Liver (tissue), 9 donors: ENCODE measurements around the gene RNPEPL1. TPM values are rescaled to one million over a fixed set of nuclear protein-coding genes. Genes with fewer than 3 reads are reported as not detected.
"Not testable (repeated sequence)": the region's sequence is repeated elsewhere in the genome, so short reads cannot be mapped to it uniquely, and the experiment has no call there.

ENCODE experiments used
- DNase-seq: peaks from one replicate; pipeline ENCODE4 v3.0.0-alpha.2; 2017; ENCODE audit warnings: low spot score
- H3K27ac ChIP-seq, 2 donors: one replicate each; pipeline ENCODE4 v1.7.0; 2013; ENCODE audit warnings: inconsistent platforms in 2 of 2, low read length in 2 of 2, control low read depth in 1 of 2, low read depth in 1 of 2, mild to moderate bottlenecking in 1 of 2
- H3K27me3 ChIP-seq, 4 donors: one replicate each; pipeline versions ENCODE4 v1.6.1 to v1.7.0; 2013; ENCODE audit warnings: low read length in 3 of 4, inconsistent platforms in 1 of 4, mild to moderate bottlenecking in 1 of 4, moderate library complexity in 1 of 4; ENCODE audit not compliant: control insufficient read depth in 4 of 4, insufficient read depth in 4 of 4
- H3K36me3 ChIP-seq, 4 donors: one replicate each; pipeline versions ENCODE4 v1.6.1 to v1.7.0; 2013; ENCODE audit warnings: low read length in 3 of 4, mild to moderate bottlenecking in 3 of 4, low read depth in 1 of 4, moderate library complexity in 1 of 4; ENCODE audit not compliant: control insufficient read depth in 4 of 4, insufficient read depth in 3 of 4
- H3K4me1 ChIP-seq, 4 donors: one replicate each; pipeline versions ENCODE4 v1.6.1 to v1.7.0; 2013; ENCODE audit warnings: low read length in 3 of 4, mild to moderate bottlenecking in 3 of 4, moderate library complexity in 1 of 4; ENCODE audit not compliant: control insufficient read depth in 4 of 4, insufficient read depth in 4 of 4
- H3K4me3 ChIP-seq, 3 donors: one replicate each; pipeline versions ENCODE4 v1.6.1 to v1.7.0; 2013; ENCODE audit warnings: low read length in 3 of 3, control low read depth in 1 of 3, low read depth in 1 of 3, mild to moderate bottlenecking in 1 of 3
- H3K9ac ChIP-seq, 2 donors: one replicate each; pipeline ENCODE4 v1.7.0; 2013; ENCODE audit warnings: low read length in 2 of 2, mild to moderate bottlenecking in 2 of 2, moderate library complexity in 2 of 2, control low read depth in 1 of 2, low read depth in 1 of 2
- H3K9me3 ChIP-seq, 4 donors: one replicate each; pipeline versions ENCODE4 v1.6.1 to v1.7.0; 2013; ENCODE audit warnings: low read length in 3 of 4; ENCODE audit not compliant: control insufficient read depth in 4 of 4
- FOXA2 ChIP-seq: IDR thresholded peaks from 2 replicates; pipeline ENCODE4 v1.6.1; 2016; ENCODE audit warnings: antibody characterized with exemption
- NR2F2 ChIP-seq: IDR thresholded peaks from 2 replicates; pipeline ENCODE4 v1.6.1; 2016; ENCODE audit warnings: antibody characterized with exemption
- WGBS: extraction: QIAGEN DNeasy Blood & Tissue Kit; methylation state at CpG from one replicate; pipeline ENCODE4 v1.1.7; 2013; 5-methylcytosine and 5-hydroxymethylcytosine counted together
- polyA plus RNA-seq, 2 donors: library from polyadenylated mRNA; stranded (reverse) in 1 of 2; unstranded in 1 of 2; fragments of 200-250 nt in 1 of 2; fragments of >200 nt in 1 of 2; fragmentation: Nextera tagmentation in 1 of 2; extraction: Ambion mirVana in 1 of 2; gene quantifications; one replicate each; pipeline versions ENCODE4 v1.2.1 to v1.2.3, GENCODE V29; 2013 to 2015
- total RNA-seq, 2 donors: library from RNA; depleted of rRNA; stranded (reverse); fragments of >200 nt; gene quantifications; one replicate each; pipeline ENCODE4 v1.2.3, GENCODE V29; 2014
- TF ChIP-seq, protein P1 (sequence below): IDR thresholded peaks from 2 replicates; pipeline ENCODE4 v1.6.1; 2016; ENCODE audit warnings: antibody characterized with exemption
- TF ChIP-seq, protein P2 (sequence below): IDR thresholded peaks from 2 replicates; pipeline ENCODE4 v1.6.1; 2016; ENCODE audit warnings: antibody characterized with exemption
- TF ChIP-seq, protein P3 (sequence below): fragments of 150-350 bp; IDR thresholded peaks from 2 replicates; pipeline ENCODE4 v1.5.1; 2017; ENCODE audit warnings: improper control_type of control experiment, low read depth, low read length; ENCODE audit not compliant: missing input control
- TF ChIP-seq, protein P4 (sequence below): IDR thresholded peaks from 2 replicates; pipeline ENCODE4 v1.6.1; 2016; ENCODE audit warnings: antibody characterized with exemption
- TF ChIP-seq, protein P5 (sequence below): IDR thresholded peaks from 2 replicates; pipeline ENCODE4 v1.6.1; 2016; ENCODE audit warnings: antibody characterized with exemption, mild to moderate bottlenecking
- donor health status: healthy.
- donor health status: healthy.
- donor health status: healthy.
- donor health status: healthy.
- donor health status: healthy.

The RNPEPL1 gene
- total and polyA plus RNA-seq, 4 donors, result 24.8 to 43.9 (median 29.4) TPM

DNA sequence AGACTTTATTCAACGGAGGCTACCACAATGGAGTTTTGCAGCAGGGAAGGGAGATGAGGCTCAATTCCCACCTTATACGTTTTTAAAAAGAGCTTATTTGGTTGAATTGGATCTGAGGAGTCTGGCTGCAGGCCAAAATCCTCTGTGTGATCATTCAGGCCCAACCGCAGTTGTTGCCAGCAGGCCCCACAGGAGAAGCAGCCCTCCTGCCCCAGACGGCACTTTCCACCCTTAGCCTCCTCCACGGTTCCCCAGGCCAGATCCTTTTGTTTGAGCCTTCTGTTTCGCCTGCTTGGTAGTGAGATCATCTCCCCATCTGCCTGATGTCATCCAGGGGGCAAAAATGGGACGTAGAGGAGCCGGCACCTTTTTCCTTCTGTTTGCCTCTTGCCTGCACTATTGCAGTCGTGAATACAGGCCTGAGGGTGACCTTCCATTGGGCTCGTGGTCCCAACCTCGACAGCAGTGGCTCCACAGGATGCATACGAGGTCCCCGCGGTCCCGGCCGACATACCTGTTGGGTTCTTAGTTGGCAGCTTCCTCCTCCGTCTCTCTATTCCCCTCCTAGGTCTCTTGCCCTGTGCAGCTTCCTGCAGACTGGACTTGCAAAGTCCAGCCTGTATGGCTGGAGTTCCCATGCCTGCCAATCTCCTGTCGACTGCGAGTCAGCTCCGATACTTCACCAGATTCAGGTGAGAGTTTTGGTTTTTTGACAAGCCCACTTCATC lies 47.7 kb downstream of the RNPEPL1 start:
- H3K36me3 ChIP-seq, result no peaks in the 10 kb centered on the region
- no peak for DNase-seq
- peaks cover 0 to 3% (median 0%) of the 10 kb centered on the region in 4 donors for H3K4me1 ChIP-seq
- H3K27ac ChIP-seq, result no peak overlapping the region
- H3K9ac ChIP-seq, result no peak overlapping the region
- no peaks in the 10 kb centered on the region for H3K27me3 ChIP-seq
- 88% methylated on average over 20 of the region's 20 CpGs for WGBS
- peaks cover 0 to 3% (median 0%) of the 10 kb centered on the region in 4 donors for H3K9me3 ChIP-seq
- no peak overlapping the region for H3K4me3 ChIP-seq
- TF ChIP-seq, protein P1, sequence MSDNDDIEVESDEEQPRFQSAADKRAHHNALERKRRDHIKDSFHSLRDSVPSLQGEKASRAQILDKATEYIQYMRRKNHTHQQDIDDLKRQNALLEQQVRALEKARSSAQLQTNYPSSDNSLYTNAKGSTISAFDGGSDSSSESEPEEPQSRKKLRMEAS, result no peak
- TF ChIP-seq, protein P2, sequence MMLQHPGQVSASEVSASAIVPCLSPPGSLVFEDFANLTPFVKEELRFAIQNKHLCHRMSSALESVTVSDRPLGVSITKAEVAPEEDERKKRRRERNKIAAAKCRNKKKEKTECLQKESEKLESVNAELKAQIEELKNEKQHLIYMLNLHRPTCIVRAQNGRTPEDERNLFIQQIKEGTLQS, result no peak
- TF ChIP-seq FOXA2 (no peak), NR2F2 (no peak)

DNA sequence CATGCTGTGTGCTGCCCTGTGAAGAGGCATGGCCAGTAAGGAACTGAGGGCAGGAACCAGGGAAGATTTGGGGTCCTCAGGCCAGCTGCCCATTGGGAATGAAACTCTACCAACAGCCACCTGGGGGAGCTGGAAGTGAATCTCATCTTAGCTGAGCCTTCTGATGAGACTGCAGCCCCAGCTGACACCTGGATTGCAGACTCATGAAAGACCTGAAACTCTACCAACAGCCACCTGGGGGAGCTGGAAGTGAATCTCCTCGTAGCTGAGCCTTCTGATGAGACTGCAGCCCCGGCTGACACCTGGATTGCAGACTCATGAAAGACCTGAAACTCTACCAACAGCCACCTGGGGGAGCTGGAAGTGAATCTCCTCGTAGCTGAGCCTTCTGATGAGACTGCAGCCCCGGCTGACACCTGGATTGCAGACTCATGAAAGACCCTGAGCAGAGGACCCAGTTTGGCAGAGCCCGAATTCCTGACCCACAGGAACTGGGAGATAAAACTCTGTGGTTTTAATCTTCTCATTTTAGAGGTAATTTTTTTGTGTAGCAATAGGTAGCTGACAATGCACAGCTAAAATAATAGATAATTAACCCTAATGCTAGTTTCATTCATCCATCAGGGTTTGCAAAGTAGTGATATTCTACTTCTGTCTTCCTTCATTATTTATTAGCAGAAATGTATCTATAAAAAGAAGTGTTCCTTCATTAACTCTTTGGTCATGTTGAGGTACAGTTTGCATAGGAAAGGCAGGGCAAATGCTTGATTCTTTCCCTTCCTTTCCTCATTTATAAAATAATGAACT lies 48.8 kb downstream of the RNPEPL1 start:
- H3K9ac ChIP-seq, H3K4me3 ChIP-seq, H3K27ac ChIP-seq, H3K27me3 ChIP-seq, H3K36me3 ChIP-seq, H3K9me3 ChIP-seq, H3K4me1 ChIP-seq, DNase-seq: not testable (repeated sequence)
- 88% methylated on average over 5 of the region's 5 CpGs for WGBS

DNA sequence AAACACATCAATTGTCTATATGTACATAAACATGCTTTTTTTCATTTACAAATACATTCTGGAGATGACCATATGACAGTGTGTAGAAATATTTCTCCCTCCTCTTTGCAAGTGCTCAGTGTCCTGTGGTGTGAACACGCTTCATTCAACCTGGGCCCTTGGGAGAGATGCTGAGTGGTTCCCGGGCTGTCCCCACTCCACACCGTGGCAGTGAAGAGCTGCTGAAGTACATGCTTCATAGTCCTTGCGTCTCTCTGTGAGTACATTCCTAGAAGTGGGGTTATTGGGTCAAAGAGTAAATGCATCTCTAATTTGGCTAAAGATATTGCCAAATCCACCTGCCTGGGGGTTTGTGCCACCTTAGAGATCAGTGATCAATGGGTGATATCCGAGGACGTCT lies 50.5 kb downstream of the RNPEPL1 start:
- H3K36me3 ChIP-seq, result no peaks in the 10 kb centered on the region
- H3K4me1 ChIP-seq, result peaks cover 0 to 2% (median 0%) of the 10 kb centered on the region in 4 donors
- no peak for TF ChIP-seq NR2F2
- TF ChIP-seq, protein P3, sequence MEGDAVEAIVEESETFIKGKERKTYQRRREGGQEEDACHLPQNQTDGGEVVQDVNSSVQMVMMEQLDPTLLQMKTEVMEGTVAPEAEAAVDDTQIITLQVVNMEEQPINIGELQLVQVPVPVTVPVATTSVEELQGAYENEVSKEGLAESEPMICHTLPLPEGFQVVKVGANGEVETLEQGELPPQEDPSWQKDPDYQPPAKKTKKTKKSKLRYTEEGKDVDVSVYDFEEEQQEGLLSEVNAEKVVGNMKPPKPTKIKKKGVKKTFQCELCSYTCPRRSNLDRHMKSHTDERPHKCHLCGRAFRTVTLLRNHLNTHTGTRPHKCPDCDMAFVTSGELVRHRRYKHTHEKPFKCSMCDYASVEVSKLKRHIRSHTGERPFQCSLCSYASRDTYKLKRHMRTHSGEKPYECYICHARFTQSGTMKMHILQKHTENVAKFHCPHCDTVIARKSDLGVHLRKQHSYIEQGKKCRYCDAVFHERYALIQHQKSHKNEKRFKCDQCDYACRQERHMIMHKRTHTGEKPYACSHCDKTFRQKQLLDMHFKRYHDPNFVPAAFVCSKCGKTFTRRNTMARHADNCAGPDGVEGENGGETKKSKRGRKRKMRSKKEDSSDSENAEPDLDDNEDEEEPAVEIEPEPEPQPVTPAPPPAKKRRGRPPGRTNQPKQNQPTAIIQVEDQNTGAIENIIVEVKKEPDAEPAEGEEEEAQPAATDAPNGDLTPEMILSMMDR, result no peak
- TF ChIP-seq, protein P2, result no peak
- TF ChIP-seq, protein P4, sequence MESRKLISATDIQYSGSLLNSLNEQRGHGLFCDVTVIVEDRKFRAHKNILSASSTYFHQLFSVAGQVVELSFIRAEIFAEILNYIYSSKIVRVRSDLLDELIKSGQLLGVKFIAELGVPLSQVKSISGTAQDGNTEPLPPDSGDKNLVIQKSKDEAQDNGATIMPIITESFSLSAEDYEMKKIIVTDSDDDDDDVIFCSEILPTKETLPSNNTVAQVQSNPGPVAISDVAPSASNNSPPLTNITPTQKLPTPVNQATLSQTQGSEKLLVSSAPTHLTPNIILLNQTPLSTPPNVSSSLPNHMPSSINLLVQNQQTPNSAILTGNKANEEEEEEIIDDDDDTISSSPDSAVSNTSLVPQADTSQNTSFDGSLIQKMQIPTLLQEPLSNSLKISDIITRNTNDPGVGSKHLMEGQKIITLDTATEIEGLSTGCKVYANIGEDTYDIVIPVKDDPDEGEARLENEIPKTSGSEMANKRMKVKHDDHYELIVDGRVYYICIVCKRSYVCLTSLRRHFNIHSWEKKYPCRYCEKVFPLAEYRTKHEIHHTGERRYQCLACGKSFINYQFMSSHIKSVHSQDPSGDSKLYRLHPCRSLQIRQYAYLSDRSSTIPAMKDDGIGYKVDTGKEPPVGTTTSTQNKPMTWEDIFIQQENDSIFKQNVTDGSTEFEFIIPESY, result no peak
- TF ChIP-seq, protein P5, sequence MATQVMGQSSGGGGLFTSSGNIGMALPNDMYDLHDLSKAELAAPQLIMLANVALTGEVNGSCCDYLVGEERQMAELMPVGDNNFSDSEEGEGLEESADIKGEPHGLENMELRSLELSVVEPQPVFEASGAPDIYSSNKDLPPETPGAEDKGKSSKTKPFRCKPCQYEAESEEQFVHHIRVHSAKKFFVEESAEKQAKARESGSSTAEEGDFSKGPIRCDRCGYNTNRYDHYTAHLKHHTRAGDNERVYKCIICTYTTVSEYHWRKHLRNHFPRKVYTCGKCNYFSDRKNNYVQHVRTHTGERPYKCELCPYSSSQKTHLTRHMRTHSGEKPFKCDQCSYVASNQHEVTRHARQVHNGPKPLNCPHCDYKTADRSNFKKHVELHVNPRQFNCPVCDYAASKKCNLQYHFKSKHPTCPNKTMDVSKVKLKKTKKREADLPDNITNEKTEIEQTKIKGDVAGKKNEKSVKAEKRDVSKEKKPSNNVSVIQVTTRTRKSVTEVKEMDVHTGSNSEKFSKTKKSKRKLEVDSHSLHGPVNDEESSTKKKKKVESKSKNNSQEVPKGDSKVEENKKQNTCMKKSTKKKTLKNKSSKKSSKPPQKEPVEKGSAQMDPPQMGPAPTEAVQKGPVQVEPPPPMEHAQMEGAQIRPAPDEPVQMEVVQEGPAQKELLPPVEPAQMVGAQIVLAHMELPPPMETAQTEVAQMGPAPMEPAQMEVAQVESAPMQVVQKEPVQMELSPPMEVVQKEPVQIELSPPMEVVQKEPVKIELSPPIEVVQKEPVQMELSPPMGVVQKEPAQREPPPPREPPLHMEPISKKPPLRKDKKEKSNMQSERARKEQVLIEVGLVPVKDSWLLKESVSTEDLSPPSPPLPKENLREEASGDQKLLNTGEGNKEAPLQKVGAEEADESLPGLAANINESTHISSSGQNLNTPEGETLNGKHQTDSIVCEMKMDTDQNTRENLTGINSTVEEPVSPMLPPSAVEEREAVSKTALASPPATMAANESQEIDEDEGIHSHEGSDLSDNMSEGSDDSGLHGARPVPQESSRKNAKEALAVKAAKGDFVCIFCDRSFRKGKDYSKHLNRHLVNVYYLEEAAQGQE, result no peak
- H3K9me3 ChIP-seq, result peaks cover 0 to 3% (median 0%) of the 10 kb centered on the region in 4 donors
- H3K27ac ChIP-seq, result no peak overlapping the region
- no peak for DNase-seq
- no peak overlapping the region for H3K4me3 ChIP-seq
- H3K27me3 ChIP-seq, result no peaks in the 10 kb centered on the region
- no peak overlapping the region for H3K9ac ChIP-seq
- WGBS, result 80% methylated on average over 6 of the region's 6 CpGs
